DMS153 treated with DMSO at 0.1 percent for 48 hours (cell line): Measurements from ENCODE around the gene PTPRC.

Experiments
- DNase-seq: peaks from one replicate; lab custom pipeline; 2025; ENCODE audit not compliant: unreplicated experiment; lab: John Stamatoyannopoulos, UW

PTPRC gene

GRCh38 chr1:198672124-198672523 lies 33.3 kb downstream of the PTPRC start:
- no peak for DNase-seq

GRCh38 chr1:198674009-198674408 lies 35.2 kb downstream of the PTPRC start:
- no peak for DNase-seq

- no peak for DNase-seq
Observed at GRCh38 chr1:198676253-198676652, 37.4 kb downstream of the PTPRC start.

GRCh38 chr1:198677027-198677426 lies 38.2 kb downstream of the PTPRC start:
- no peak for DNase-seq

GRCh38 chr1:198677871-198678270 lies 39.0 kb downstream of the PTPRC start:
- DNase-seq: no peak

GRCh38 chr1:198678301-198678836 lies 39.5 kb downstream of the PTPRC start:
- DNase-seq: no peak

GRCh38 chr1:198678901-198679329 lies 40.1 kb downstream of the PTPRC start:
- no peak for DNase-seq

- no peak for DNase-seq
Observed at GRCh38 chr1:198679535-198680173, 40.8 kb downstream of the PTPRC start.

GRCh38 chr1:198680174-198680875 lies 41.5 kb downstream of the PTPRC start:
- DNase-seq: no peak

GRCh38 chr1:198681252-198681651 lies 42.4 kb downstream of the PTPRC start:
- no peak for DNase-seq

- peak; percentile 32 for DNase-seq
Observed at GRCh38 chr1:198681831-198682759, 43.3 kb downstream of the PTPRC start.

GRCh38 chr1:198682850-198683249 lies 44.0 kb downstream of the PTPRC start:
- DNase-seq: no peak

- no peak for DNase-seq
Observed at GRCh38 chr1:198683449-198683848, 44.6 kb downstream of the PTPRC start.

- DNase-seq: peak; percentile 35
Observed at GRCh38 chr1:198686069-198686728, 47.4 kb downstream of the PTPRC start.

- DNase-seq: no peak
Observed at GRCh38 chr1:198687429-198687828, 48.6 kb downstream of the PTPRC start.

- no peak for DNase-seq
Observed at GRCh38 chr1:198691063-198691462, 52.2 kb downstream of the PTPRC start.

GRCh38 chr1:198693321-198693720 lies 54.5 kb downstream of the PTPRC start:
- no peak for DNase-seq

- DNase-seq: no peak
Observed at GRCh38 chr1:198694542-198694941, 55.7 kb downstream of the PTPRC start.

- no peak for DNase-seq
Observed at GRCh38 chr1:198696211-198696610, 57.4 kb downstream of the PTPRC start.

GRCh38 chr1:198699167-198700015 lies 60.6 kb downstream of the PTPRC start:
- DNase-seq: peak; percentile 67
